Loucy (cell line): ENCODE measurements around the gene CRHR2.

Experiments
- H2AFZ ChIP-seq: fragments of 200-600 bp; sonication (generic); 2 replicates; pipeline ENCODE4 v1.6.0; 2016; ENCODE audit warnings: antibody characterized with exemption, mild to moderate bottlenecking, low read length, moderate library complexity
- H3F3A ChIP-seq: fragments of 200-600 bp; 2 replicates; pipeline ENCODE4 v1.6.0; 2016; ENCODE audit warnings: antibody characterized with exemption, low read depth, mild to moderate bottlenecking
- H3K27me3 ChIP-seq: fragments of 200-600 bp; sonication (generic); 2 replicates; pipeline ENCODE4 v1.6.1; 2014; ENCODE audit warnings: low read length, mild to moderate bottlenecking; ENCODE audit not compliant: insufficient read depth, poor library complexity, severe bottlenecking
- H3K36me3 ChIP-seq: fragments of 200-600 bp; sonication (generic); 2 replicates; pipeline ENCODE4 v1.6.1; 2016; ENCODE audit warnings: low read length; ENCODE audit not compliant: insufficient read depth
- H3K4me1 ChIP-seq: fragments of 200-600 bp; sonication (generic); 2 replicates; pipeline ENCODE4 v1.5.1; 2014; ENCODE audit warnings: low read length, mild to moderate bottlenecking; ENCODE audit not compliant: insufficient read depth, poor library complexity, severe bottlenecking
- H3K4me2 ChIP-seq: fragments of 200-600 bp; sonication (generic); 2 replicates; pipeline ENCODE4 v1.6.0; 2014; ENCODE audit warnings: antibody characterized with exemption, low read length, low read depth, mild to moderate bottlenecking; ENCODE audit not compliant: poor library complexity, severe bottlenecking
- H3K4me3 ChIP-seq: fragments of 200-600 bp; sonication (generic); 2 replicates; pipeline ENCODE4 v1.5.1; 2014; ENCODE audit warnings: low read length, mild to moderate bottlenecking, mixed read lengths; ENCODE audit not compliant: poor library complexity, severe bottlenecking
- H3K79me2 ChIP-seq: fragments of 200-600 bp; sonication (generic); 2 replicates; pipeline ENCODE4 v1.6.1; 2014; ENCODE audit warnings: low read length; ENCODE audit not compliant: insufficient read depth
- H3K9ac ChIP-seq: fragments of 200-600 bp; sonication (generic); 2 replicates; pipeline ENCODE4 v1.6.0; 2014; ENCODE audit warnings: mild to moderate bottlenecking, low read depth, low read length, moderate library complexity; ENCODE audit not compliant: poor library complexity, severe bottlenecking
- H3K9me2 ChIP-seq: fragments of 200-600 bp; sonication (generic); replicated peaks from 2 replicates; pipeline ENCODE4 v1.6.1; 2016; ENCODE audit warnings: low read depth, low read length, mixed read lengths
- H3K9me3 ChIP-seq: fragments of 200-600 bp; sonication (generic); 2 replicates; pipeline ENCODE4 v1.6.1; 2014; ENCODE audit warnings: mild to moderate bottlenecking, antibody characterized with exemption, low read length, low read depth; ENCODE audit not compliant: insufficient read depth
- H4K20me1 ChIP-seq: fragments of 200-600 bp; sonication (generic); 2 replicates; pipeline ENCODE4 v1.6.0; 2014; ENCODE audit warnings: antibody characterized with exemption, low read length, mild to moderate bottlenecking; ENCODE audit not compliant: insufficient read depth, poor library complexity, severe bottlenecking
- CTCF ChIP-seq: fragments of 200-600 bp; sonication (generic); conservative IDR thresholded peaks from 2 replicates; pipeline ENCODE4 v1.5.1; 2014; ENCODE audit warnings: mild to moderate bottlenecking, antibody characterized with exemption, low read length
- EZH2phosphoT487 ChIP-seq: fragments of 200-600 bp; IDR thresholded peaks from 2 replicates; pipeline ENCODE4 v1.6.1; 2018; ENCODE audit warnings: antibody characterized with exemption, mild to moderate bottlenecking, moderate library complexity, borderline replicate concordance

CRHR2 gene

GRCh38 chr7:30646154-30646553 lies 36.1 kb downstream of the CRHR2 start:
- H4K20me1 ChIP-seq: no peaks in the 10 kb centered on the region
- H3K9ac ChIP-seq: no peak overlapping the region
- H3K9me2 ChIP-seq: no peaks in the 10 kb centered on the region
- no peaks in the 10 kb centered on the region for H3F3A ChIP-seq
- no peak overlapping the region for H3K4me3 ChIP-seq
- H3K4me2 ChIP-seq: no peak overlapping the region
- H3K79me2 ChIP-seq: no peaks in the 10 kb centered on the region
- H3K4me1 ChIP-seq: no peaks in the 10 kb centered on the region
- TF ChIP-seq EZH2phosphoT487: no peak
- no peak for TF ChIP-seq CTCF
- H2AFZ ChIP-seq: no peak overlapping the region
- peaks cover 9% of the 10 kb centered on the region; the same call in 1 of the 2 replicates for H3K36me3 ChIP-seq
- no peaks in the 10 kb centered on the region for H3K9me3 ChIP-seq
- H3K27me3 ChIP-seq: no peaks in the 10 kb centered on the region

- no peak overlapping the region for H3K9ac ChIP-seq
- no peaks in the 10 kb centered on the region for H3K4me1 ChIP-seq
Observed at GRCh38 chr7:30645661-30646060, 36.6 kb downstream of the CRHR2 start.

GRCh38 chr7:30644286-30644955 lies 37.8 kb downstream of the CRHR2 start:
- Histone ChIP-seq H2AFZ (no peak overlapping the region), H3K36me3 (peaks cover 9% of the 10 kb centered on the region; the same call in 1 of the 2 replicates), H3K4me1 (no peaks in the 10 kb centered on the region), H3K4me2 (no peak overlapping the region), H3K9me3 (no peaks in the 10 kb centered on the region), H3K9me2 (no peaks in the 10 kb centered on the region), H3K27me3 (no peaks in the 10 kb centered on the region), H3K79me2 (no peaks in the 10 kb centered on the region), H4K20me1 (no peaks in the 10 kb centered on the region), H3K4me3 (no peak overlapping the region), H3F3A (no peaks in the 10 kb centered on the region), H3K9ac (no peak overlapping the region)
- TF ChIP-seq EZH2phosphoT487 (no peak), CTCF (no peak)

More at GRCh38 chr7:30645661-30646060, 36.6 kb downstream of the CRHR2 start:
- Histone ChIP-seq H3K4me2 (no peak overlapping the region), H3K9me2 (no peaks in the 10 kb centered on the region), H3K27me3 (no peaks in the 10 kb centered on the region), H4K20me1 (no peaks in the 10 kb centered on the region), H3K79me2 (no peaks in the 10 kb centered on the region), H3F3A (no peaks in the 10 kb centered on the region), H2AFZ (no peak overlapping the region), H3K4me3 (no peak overlapping the region), H3K9me3 (no peaks in the 10 kb centered on the region), H3K36me3 (peaks cover 9% of the 10 kb centered on the region; the same call in 1 of the 2 replicates)
- TF ChIP-seq EZH2phosphoT487 (no peak), CTCF (no peak)
